Measurements from ENCODE around the gene MALRD1. TPM values are rescaled to one million over a fixed set of nuclear protein-coding genes. Genes with fewer than 3 reads are reported as not detected.

The MALRD1 gene
- total and polyA plus RNA-seq, 2 of the 8 experiments (the other 6 are each of a cell fraction or from before 2014, with no cell fraction given): 0.32 to 0.35 TPM

- ChIA-PET POLR2A (ENCODE audit: partially characterized antibody) (interaction anchor here (1.0 to 1.2 kb wide), 2 partner anchors 9 to 10 kb away, joined by 3 to 4 read pairs; no protein-coding TSS in a partner anchor), CTCF (ENCODE audit: partially characterized antibody) (interaction anchor here (1.2 kb wide), 1 partner anchor 10 kb away, joined by 4 read pairs; no protein-coding TSS in a partner anchor)
- Histone ChIP-seq H3K14ac (ENCODE audit: insufficient read length) (no peak overlapping the region), H3K9me3 (ENCODE audit: insufficient read depth in 2 of 2, low read depth in 1 of 2, low read length in 1 of 2) (peaks cover 2 to 6% of the 10 kb centered on the region in 2 experiments; a peak in 2 of 4 replicates), H3K56ac (replicated peaks; ENCODE audit: insufficient read length, low read depth, low read length) (no peak overlapping the region), H2AFZ (ENCODE audit: low read length) (peak overlapping the region; percentile 84), H3K79me2 (ENCODE audit: control insufficient read depth in 1 of 2, insufficient read depth in 2 of 2, low read length in 2 of 2) (no peaks in the 10 kb centered on the region), H3K23ac (ENCODE audit: insufficient read length) (no peak overlapping the region), H2BK20ac (ENCODE audit: low read length) (no peak overlapping the region; the same call in 1 of the 2 replicates), H2BK15ac (ENCODE audit: low read length) (no peak overlapping the region), H3K4me2 (ENCODE audit: insufficient read depth in 1 of 2, low read depth in 2 of 2, low read length in 2 of 2) (0 out of 4 replicates have a peak overlapping the region, but pooled peaks of 1 of the 2 experiments have one; percentile 3), H3K9ac (replicated peaks in 1 of 4; ENCODE audit: extremely low read depth in 1 of 4, low read depth in 3 of 4, low read length in 3 of 4) (no peak overlapping the region), H3K79me1 (ENCODE audit: low read depth, low read length) (no peaks in the 10 kb centered on the region), H3K27me3 (replicated peaks in 1 of 4; ENCODE audit: control insufficient read depth in 3 of 4, extremely low read depth in 1 of 4, insufficient read depth in 3 of 4, low read length in 3 of 4) (no peaks in the 10 kb centered on the region), H2BK5ac (ENCODE audit: low read depth, low read length) (no peak overlapping the region; the same call in 1 of the 2 replicates), H3K23me2 (ENCODE audit: low read depth, low read length) (no peaks in the 10 kb centered on the region; the same call in 1 of the 2 replicates), H3K18ac (ENCODE audit: extremely low read depth, low read length) (0 out of 2 replicates have a peak overlapping the region, but pooled peaks have one; percentile 19), H4K20me1 (replicated peaks in 1 of 2; ENCODE audit: control insufficient read depth in 1 of 2, insufficient read depth in 2 of 2, low read length in 2 of 2) (no peaks in the 10 kb centered on the region), H3K4ac (replicated peaks; ENCODE audit: insufficient read length, low read depth, low read length) (no peak overlapping the region), H4K5ac (ENCODE audit: insufficient read length, low read depth, low read length) (no peak overlapping the region), H3K36me3 (ENCODE audit: control insufficient read depth in 2 of 4, insufficient read depth in 4 of 4, low read length in 3 of 4) (no peaks in the 10 kb centered on the region), H3K4me1 (replicated peaks in 1 of 4; ENCODE audit: control insufficient read depth in 3 of 4, insufficient read depth in 4 of 4, low read length in 3 of 4) (peaks cover 0 to 7% (median 4%) of the 10 kb centered on the region in 4 experiments; a peak in 5 of 7 replicates), H2BK12ac (ENCODE audit: low read depth, low read length) (no peak overlapping the region), H2AK5ac (ENCODE audit: low read depth, low read length) (no peak overlapping the region), H3K4me3 (ENCODE audit: extremely low read depth in 1 of 4, insufficient read depth in 2 of 4, low read depth in 3 of 4, low read length in 4 of 4) (peak overlapping the region in 1 of 4 experiments; percentile 24; a peak in 1 of 8 replicates), H2BK120ac (replicated peaks; ENCODE audit: low read depth, low read length) (no peak overlapping the region), H3K27ac (ENCODE audit: low read depth, low read length) (no peak overlapping the region), H4K8ac (ENCODE audit: extremely low read depth, insufficient read depth, low read length) (no peak overlapping the region), H4K91ac (replicated peaks; ENCODE audit: insufficient read length, low read length) (no peak overlapping the region)
- peak; percentile 38 to 47 for DNase-seq (ENCODE audit: low read depth in 1 of 2, low spot score in 2 of 2)
- peak; percentile 57 for FAIRE-seq
- WGBS, 2 experiments (ENCODE audit: extremely low coverage in 1 of 2, insufficient coverage in 1 of 2, insufficient read length in 1 of 2, insufficient replicate concordance in 2 of 2, low coverage in 1 of 2, low lambda C conversion rate in 2 of 2, missing lambda C conversion rate in 1 of 2): 25% methylated on average over 6 of the region's 6 CpGs; no CpG with 5 or more reads in 1 of the 2 experiments
- TF ChIP-seq POLR2A (IDR thresholded peaks at IDR 0.05; ENCODE audit: control extremely low read depth in 1 of 2, low read depth in 2 of 2, low read length in 2 of 2) (no peak), TCF12 (IDR thresholded peaks at IDR 0.05; ENCODE audit: low read depth, low read length) (peak; percentile 82; the same call in 1 of the 2 replicates), POU5F1 (IDR thresholded peaks at IDR 0.05; ENCODE audit: low read depth, low read length) (peak; percentile 96), RBBP5 (IDR thresholded peaks at IDR 0.05; ENCODE audit: borderline replicate concordance, low read depth, low read length) (no peak), USF2 (IDR thresholded peaks at IDR 0.05; ENCODE audit: low read length) (no peak), ATF2 (IDR thresholded peaks at IDR 0.05; ENCODE audit: low read length) (peak; percentile 61; the same call in 1 of the 2 replicates), SP1 (IDR thresholded peaks at IDR 0.05; ENCODE audit: low read depth, low read length) (peak; percentile 57; the same call in 1 of the 2 replicates), ZNF274 (IDR thresholded peaks at IDR 0.05; ENCODE audit: borderline replicate concordance, extremely low read depth, low read length) (no peak), YY1 (IDR thresholded peaks at IDR 0.05; ENCODE audit: low read depth, low read length) (0 out of 2 replicates have a peak, but pooled peaks have one; percentile 45), BCL11A (IDR thresholded peaks at IDR 0.05; ENCODE audit: low read depth in 2 of 2, low read length in 2 of 2) (no peak), SRF (IDR thresholded peaks at IDR 0.05; ENCODE audit: low read depth, low read length) (no peak)
Observed at GRCh38 chr10:19119191-19119590, 70.6 kb downstream of the MALRD1 start.
